Stromal cell of bone marrow (primary cell): ENCODE data around the gene MUCL3.
"Not testable (repeated sequence)": the region's sequence is repeated elsewhere in the genome, so short reads cannot be mapped to it uniquely, and the experiment has no call there.

Experiments
- DNase-seq: peaks from one replicate; pipeline ENCODE4 v3.0.0-alpha.2; 2012; ENCODE audit warnings: low read depth

The MUCL3 gene, protein sequence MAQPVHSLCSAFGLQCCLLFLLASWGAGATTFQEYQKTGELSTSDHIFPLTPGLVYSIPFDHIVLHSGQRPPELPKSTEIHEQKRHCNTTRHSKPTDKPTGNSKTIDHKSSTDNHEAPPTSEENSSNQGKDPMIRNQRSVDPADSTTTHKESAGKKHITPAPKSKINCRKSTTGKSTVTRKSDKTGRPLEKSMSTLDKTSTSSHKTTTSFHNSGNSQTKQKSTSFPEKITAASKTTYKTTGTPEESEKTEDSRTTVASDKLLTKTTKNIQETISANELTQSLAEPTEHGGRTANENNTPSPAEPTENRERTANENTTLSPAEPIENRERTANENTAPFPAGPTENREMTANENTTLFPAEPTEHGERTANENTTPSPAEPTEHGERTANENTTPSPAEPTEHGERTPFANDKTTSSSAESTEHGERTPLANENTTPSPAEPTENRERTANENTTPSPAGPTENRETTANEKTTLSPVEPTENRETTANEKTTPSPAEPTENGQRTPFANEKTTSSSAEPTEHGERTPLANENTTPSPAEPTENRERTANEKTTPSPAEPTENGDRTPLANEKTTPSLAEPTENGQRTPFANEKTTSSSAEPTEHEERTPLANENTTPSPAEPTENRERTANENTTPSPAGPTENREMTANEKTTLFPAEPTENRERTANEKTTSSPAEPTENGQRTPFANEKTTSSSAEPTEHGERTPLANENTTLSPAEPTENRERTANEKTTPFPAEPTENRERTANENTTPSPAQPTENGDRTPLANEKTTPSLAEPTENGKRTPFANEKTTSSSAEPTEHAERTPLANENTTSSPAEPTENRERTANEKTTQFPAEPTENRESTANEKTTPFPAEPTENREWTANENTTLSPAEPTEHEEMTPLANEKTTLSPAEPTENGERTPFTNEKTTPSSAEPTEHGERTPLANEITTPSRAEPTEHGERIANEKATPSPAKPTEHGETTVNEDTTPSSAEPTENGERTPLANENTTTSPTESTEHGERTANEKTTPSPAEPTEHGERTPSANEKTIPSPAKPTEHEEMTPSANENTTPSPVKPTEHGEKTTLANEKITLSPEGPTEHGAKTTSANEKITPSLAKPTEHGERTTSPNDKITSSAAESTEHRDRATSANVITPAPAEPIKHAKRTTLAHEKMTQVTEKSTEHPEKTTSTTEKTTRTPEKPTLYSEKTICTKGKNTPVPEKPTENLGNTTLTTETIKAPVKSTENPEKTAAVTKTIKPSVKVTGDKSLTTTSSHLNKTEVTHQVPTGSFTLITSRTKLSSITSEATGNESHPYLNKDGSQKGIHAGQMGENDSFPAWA (N-terminal part only)

DNA sequence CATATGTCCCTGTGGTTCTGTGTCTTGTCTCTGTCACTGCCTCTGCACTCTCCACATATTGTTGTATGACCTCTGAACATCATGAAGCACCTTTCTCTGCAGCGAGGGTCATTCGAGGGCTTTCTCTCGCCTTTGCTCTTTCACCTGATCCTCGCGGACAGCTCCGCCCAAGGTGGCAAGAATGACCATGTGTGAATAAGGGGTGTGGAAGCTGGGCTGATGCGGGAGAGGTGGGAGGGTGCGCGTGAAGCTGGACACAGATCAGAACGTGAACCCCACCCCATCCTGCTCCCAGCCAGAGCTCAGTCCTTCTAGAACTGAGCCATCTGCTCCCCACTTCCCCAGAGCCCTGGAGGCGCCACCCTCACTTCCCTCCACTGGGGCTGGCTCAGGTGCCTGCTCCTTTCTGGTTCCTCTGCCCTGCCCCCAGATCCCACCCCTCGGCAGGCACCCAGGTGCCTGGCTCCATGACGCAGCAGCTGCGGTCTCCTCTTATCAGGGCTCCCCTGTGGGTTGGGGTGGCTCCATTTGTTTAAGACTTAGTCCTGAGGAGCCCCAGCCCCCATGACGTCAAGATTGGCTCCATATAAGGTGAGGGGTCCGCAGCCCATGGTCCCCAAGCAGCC is at the start of gene MUCL3:
Gene MUCL3, plus strand, starts transcription at position 613 of the 626 bp plus-strand sequence. CDS start 27 bp downstream, outside the sequence.
- DNase-seq = no peak

DNA sequence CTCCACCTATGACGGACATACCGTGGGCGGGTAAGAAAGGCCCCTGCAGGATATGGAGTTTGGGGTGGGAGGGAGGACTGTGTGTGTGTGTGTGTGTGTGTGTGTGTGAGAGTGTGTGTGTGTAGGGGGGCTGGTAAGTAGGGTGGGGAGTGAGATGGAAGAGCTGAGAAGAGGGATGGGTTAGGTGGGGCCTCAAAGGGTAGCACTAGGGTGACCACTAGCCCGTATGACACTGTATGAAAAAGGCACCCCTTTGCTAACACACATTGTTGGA is 49.4 kb upstream of the MUCL3 start:
- no peak for DNase-seq

DNA sequence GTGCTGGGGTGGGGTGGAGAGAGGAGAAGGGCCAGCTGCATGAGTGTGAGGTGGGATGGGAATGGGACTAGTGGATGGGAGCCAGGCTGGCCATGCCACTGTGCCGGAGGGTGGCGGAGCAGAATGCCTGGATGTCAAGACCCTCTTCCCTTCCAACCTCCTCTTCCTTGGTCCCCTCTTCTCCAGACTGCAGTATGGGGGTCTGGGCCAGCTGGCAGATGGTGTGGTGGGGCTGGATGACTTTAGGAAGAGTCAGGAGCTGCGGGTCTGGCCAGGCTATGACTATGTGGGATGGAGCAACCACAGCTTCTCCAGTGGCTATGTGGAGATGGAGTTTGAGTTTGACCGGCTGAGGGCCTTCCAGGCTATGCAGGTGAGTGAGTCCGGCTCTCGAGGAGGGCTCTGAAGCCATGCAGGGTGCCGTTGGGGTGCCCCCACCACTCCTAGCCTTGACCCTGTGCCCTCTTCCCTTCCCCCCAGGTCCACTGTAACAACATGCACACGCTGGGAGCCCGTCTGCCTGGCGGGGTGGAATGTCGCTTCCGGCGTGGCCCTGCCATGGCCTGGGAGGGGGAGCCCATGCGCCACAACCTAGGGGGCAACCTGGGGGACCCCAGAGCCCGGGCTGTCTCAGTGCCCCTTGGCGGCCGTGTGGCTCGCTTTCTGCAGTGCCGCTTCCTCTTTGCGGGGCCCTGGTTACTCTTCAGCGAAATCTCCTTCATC is 48.8 kb upstream of the MUCL3 start:
- DNase-seq = no peak

DNA sequence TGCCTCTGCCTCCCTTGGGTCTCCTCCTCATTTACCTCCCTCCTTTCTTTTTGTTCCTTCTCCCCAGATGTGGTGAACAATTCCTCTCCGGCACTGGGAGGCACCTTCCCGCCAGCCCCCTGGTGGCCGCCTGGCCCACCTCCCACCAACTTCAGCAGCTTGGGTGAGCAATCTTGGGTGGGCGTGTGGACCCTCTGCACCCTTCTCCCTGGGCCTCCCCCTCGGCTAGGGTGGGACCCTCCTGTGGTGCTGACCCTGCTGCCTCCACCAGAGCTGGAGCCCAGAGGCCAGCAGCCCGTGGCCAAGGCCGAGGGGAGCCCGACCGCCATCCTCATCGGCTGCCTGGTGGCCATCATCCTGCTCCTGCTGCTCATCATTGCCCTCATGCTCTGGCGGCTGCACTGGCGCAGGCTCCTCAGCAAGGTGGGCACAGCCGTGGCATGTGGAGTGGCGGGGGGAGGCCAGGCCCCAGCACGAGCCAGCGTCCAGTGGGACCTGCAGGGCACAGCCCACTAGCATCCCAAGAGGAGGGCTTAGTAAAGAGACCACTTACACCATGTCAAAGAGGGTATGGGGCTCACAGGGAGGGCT is 47.7 kb upstream of the MUCL3 start:
- DNase-seq = no peak

DNA sequence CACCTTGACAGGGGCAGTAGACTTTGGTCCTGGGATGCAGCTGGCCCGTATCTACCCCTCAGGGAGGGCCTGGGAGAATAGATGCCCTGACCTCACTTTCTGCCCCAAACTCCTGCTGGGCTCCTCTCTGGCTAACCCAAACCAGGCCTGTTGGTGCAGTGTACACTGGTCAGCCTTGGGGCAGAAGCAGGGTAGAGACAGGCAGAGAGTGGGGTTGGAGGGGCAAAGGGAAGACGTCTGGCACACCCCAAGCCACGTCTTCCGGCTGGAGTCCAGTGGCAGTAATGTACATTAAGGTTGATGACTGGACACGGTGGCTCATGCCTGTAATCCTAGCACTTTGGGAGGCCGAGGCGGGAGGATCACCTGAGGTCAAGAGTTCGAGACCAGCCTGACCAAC is 47.1 kb upstream of the MUCL3 start:
- DNase-seq = no peak

DNA sequence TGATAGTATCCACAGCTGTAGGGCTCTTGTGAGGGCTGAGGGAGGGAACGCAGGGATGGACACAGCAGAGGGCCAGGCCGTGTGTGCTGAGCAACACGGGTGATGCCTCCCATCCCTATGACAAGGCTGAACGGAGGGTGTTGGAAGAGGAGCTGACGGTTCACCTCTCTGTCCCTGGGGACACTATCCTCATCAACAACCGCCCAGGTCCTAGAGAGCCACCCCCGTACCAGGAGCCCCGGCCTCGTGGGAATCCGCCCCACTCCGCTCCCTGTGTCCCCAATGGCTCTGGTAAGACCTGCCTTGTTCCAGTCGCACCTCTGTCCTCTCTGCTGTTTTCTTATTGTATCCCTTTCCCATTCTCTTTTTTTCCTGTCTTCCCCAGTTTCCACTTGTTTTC is 46.4 kb upstream of the MUCL3 start:
- DNase-seq = no peak

DNA sequence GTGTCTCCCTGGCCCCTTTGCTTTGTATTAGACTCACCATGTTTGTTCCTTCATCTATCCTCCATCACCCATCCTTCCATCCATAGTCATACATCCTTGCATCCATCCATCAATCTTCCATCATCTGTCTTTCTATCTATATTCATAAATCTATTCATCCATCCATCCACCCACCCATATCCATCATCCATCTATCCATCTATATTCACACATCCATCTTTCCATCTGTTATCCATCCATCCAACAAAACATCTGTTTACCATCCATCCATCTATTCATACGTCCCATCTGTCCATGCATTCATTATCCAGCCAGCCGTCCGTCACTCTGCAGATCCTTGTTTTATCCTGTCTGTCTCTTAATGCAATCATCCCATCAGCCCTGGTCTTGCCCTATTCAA is 45.8 kb upstream of the MUCL3 start:
- no peak for DNase-seq

DNA sequence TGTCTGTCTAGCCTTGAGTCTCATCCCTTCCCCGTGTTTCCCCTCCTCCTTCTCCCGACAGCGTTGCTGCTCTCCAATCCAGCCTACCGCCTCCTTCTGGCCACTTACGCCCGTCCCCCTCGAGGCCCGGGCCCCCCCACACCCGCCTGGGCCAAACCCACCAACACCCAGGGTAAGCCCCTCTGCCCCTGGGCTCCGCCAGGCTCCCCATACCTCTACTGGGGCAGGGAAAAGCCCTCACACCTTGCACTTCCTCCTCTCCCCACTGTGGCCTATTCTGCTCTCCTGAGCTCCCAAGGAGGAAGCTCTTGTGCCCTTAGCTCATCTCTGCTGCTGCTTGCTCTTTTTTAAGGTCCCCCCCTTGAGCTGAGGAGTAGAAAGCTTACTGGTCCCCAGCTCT is 45.4 kb upstream of the MUCL3 start:
- DNase-seq = no peak

DNA sequence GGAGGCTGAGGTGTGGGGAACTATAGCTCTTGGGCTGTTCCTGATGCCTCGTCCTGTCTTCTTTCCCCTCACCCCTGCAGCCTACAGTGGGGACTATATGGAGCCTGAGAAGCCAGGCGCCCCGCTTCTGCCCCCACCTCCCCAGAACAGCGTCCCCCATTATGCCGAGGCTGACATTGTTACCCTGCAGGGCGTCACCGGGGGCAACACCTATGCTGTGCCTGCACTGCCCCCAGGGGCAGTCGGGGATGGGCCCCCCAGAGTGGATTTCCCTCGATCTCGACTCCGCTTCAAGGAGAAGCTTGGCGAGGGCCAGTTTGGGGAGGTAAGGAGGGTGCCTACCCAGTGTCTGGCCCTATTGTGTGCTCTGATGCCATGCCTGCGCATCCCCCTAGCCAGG is 44.2 kb upstream of the MUCL3 start:
- DNase-seq = no peak

DNA sequence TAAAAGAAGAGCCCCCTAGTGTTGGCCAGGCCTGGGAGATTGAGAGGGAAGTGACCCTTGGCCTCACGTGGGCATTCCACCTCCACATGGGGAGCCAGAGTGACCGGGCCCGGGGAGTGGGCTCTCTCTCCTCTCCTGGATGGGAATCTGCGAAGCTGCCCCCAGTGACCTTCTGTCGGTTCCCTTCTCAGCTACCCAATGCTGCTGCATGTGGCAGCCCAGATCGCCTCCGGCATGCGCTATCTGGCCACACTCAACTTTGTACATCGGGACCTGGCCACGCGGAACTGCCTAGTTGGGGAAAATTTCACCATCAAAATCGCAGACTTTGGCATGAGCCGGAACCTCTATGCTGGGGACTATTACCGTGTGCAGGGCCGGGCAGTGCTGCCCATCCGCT is 42.9 kb upstream of the MUCL3 start:
- no peak for DNase-seq

DNA sequence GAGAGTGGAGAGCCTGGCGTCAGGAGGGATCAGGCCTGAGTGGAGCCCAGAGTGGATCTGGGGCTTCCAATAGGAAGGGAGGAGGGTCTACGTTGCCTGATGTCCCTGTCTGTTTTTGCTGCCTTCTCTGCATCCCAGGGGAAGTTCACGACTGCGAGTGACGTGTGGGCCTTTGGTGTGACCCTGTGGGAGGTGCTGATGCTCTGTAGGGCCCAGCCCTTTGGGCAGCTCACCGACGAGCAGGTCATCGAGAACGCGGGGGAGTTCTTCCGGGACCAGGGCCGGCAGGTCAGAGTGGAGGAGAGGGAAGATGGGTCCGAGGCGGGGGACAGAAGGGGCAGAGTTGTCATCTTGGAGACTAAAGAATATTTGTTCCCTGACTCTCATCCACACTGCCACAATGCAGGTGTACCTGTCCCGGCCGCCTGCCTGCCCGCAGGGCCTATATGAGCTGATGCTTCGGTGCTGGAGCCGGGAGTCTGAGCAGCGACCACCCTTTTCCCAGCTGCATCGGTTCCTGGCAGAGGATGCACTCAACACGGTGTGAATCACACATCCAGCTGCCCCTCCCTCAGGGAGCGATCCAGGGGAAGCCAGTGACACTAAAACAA is 41.9 kb upstream of the MUCL3 start:
- no peak for DNase-seq

DNA sequence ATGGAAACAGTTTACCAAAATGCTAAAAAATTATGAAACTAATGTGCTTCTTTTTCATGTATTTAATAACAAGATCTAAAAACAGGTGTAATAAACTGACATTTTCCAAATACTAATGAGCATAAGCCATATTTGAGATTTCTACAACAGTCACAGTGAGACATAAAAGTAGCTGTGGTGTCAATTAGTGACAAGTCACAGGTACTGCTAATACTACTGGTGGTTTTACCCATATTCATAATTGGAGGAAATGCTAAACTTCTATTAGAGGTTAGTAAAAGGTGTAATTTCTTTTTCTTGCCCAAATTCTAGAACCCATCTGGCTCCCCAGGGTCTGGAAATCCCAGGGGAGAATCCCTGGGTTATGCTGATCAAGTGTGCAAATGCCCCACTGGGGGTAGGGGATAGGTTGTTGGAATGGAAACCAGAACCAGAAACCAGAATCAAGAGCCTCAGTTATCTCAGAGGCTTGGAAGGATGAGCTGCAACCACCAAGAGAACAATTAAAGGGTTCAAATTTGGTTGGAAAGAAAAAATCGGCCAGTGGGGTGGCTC is 39.8 kb upstream of the MUCL3 start:
- no peak for DNase-seq

DNA sequence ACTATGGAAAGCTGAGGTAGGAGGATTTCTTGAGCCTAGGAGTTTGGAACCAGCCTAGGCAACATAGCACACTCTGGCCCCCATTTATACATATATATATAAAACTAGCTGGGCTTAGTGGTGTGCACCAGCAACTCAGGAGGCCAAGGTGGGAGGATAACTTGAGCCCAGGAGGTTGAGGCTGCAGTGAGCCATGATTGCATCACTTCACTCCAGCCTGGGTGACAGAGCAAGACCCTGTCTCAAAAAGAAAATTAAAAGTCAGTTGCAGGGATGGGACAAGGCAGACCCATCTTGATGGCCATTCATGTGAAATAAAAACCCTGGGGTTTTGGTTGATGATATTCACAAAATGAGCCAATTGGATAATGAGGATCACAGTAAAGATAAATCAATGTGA is 39.3 kb upstream of the MUCL3 start:
- no peak for DNase-seq

DNA sequence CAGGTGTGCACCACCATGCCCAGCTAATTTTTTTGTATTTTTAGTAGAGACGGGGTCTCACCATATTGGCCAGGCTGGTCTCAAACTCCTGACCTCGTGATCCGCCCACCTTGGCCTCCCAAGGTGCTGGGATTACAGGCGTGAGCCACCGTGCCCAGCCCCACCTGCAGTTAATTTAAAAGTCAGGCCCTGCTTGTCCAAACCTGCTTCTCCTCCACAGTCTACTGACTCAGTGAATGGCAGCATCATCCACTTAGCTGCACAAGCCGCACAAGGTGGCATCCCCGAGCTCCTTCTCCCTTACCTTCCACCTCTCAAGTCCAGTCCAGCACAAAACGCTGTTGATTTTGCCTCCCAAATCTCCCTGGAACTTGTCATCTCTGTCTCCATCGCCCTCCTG is 38.6 kb upstream of the MUCL3 start:
- DNase-seq = not testable (repeated sequence)

DNA sequence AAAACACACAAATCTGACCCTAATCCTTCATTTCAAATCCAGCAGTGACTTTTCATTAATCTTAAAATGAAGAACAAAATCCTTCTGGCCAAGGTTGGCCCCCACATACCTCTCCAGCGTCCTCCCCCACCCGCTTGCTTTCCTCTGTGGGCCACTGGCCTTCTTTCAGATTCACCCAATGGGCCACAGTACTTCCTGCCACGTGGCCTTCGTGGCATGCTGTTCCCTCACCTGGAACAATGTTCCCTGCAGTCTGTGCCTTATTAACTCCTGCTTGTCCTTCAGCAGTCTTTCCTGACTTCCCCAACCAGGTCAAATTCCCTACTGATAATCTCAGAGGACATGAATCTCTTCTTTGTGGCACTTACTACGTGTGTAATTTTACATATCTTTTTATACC is 38.1 kb upstream of the MUCL3 start:
- no peak for DNase-seq

DNA sequence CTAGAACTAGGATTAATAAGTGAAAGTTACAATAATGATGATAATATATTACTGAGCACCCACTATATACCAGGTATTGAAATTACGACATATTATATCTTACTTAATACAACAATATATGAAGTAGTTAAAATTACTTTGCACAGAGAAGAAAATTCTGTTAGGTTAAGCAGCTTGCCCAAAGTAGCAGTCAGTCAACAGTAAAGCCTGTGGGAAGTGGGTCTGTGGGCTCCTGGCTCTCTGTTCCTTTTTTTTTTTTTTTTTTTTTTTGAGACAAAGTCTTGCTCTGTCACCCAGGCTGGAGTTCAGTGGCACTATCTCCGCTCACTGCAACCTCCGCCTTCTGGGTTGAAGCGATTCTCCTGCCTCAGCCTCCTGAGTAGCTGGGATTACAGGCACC is 37.5 kb upstream of the MUCL3 start:
- DNase-seq = no peak

DNA sequence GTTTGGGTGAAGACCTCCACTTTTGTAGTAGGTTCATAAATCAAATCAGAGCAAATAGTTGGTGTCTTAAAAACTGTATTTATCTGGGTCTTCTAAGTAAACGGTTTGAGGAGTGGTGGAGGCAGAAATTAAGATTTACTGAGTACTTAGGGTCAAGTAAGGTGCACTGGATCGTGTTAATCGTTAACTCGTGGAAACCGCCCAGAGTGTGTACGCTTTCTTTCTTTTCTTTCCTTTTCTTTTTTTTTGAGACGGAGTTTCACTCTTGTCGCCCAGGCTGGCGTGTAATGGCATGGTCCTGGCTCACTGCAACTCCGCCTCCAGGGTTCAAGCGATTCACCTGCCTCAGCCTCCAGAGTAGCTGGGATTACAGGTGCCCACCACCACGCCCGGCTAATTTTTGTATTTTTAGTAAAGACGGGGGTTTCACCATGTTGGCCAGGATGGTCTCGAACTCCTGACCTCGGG is 33.4 kb upstream of the MUCL3 start:
- DNase-seq = not testable (repeated sequence)

DNA sequence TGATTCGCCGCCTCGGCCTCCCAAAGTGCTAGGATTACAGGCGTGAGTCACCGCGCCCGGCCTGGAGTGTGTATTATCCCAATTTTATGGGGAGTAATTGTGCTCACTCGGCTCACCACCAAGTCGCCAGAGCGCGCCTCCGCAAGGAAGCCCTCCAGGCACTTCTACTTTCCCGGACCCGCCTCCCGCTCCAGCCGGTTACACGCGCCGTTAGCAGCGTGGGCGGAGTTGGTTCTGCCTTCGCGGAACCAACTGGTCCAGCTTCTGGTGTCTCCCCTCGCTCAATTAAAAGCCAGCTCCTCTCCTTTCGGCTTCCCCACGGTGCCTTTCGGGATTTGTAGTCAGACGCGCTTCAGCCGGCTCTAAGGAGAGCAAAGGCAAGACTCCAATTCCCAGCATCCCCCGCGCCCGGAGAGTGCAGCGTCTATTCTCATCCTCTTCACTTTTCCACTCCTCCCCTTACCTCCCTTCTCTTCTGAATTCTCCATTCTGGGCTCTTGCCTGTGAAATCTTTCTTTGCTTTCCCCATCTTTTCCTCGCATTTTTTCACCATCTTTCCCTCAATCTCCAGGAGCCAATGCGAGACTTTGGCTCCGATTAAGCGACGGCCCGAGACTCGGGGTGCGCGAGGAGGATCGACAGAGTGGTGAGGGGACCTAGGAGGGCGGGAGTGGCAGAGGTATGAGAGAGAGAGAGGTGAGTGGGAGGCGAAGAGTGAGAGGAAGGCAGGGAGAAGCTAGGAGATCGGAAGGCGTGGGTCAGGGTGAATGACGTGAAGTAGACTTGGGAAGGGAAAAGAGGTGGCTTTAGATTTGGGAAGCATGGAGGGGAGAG is 32.8 kb upstream of the MUCL3 start, which contains the start of gene GTF2H4:
Gene GTF2H4, plus strand, starts transcription at position 450 of the 834 bp plus-strand sequence.
- DNase-seq = peak; percentile 99

DNA sequence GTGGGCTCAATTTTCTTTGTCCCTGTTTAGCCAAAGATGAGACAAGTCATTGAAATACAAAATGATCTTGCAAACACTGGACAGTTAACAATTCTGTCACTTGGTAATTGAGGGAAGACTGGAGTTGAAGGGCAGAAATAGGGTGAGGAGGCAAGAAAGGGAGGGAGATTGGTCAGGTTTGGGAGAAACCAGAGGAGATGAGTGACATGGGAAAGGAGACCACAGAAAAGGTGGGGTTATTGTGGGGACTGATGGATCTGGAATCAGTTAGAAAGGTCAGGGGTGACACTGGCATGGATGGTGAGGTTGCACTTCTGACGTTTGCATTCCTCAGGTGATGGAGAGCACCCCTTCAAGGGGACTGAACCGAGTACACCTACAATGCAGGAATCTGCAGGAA is 32.1 kb upstream of the MUCL3 start:
- DNase-seq = no peak
